GM23338 (cell line): ENCODE data around the gene IL11RA. TPM values are rescaled to one million over a fixed set of nuclear protein-coding genes. Genes with fewer than 3 reads are reported as not detected.

Source experiments
- ATAC-seq: fragments of 200-7000 bp; cut with Tn5 transposase; 3 replicates; pipeline ENCODE4 v1.9.1; 2020
- DNase-seq: peaks from one replicate; pipeline ENCODE4 v3.0.0-alpha.2; 2015; ENCODE audit warnings: low spot score
- H2AFZ ChIP-seq: fragments of 200-600 bp; sonication (generic); 2 replicates; pipeline ENCODE4 v1.8.0; 2016; ENCODE audit warnings: antibody characterized with exemption, mild to moderate bottlenecking, moderate library complexity
- H3F3A ChIP-seq: fragments of 200-600 bp; sonication (generic); replicated peaks from 2 replicates; pipeline ENCODE4 v1.8.0; 2017; ENCODE audit warnings: antibody characterized with exemption, mixed run types, low read depth
- H3K27ac ChIP-seq: fragments of 200-600 bp; sonication (generic); 2 replicates; pipeline ENCODE4 v1.6.1; 2016; ENCODE audit warnings: low read depth
- H3K27me3 ChIP-seq: fragments of 200-600 bp; sonication (generic); 2 replicates; pipeline ENCODE4 v1.8.0; 2016; ENCODE audit warnings: mild to moderate bottlenecking, mixed run types, moderate library complexity; ENCODE audit not compliant: insufficient read depth
- H3K36me3 ChIP-seq: fragments of 200-600 bp; sonication (generic); 2 replicates; pipeline ENCODE4 v1.8.0; 2016; ENCODE audit warnings: mild to moderate bottlenecking; ENCODE audit not compliant: insufficient read depth
- H3K4me1 ChIP-seq: fragments of 200-600 bp; sonication (generic); 2 replicates; pipeline ENCODE4 v1.8.0; 2016; ENCODE audit warnings: mild to moderate bottlenecking, moderate library complexity; ENCODE audit not compliant: insufficient read depth
- H3K4me2 ChIP-seq: fragments of 200-600 bp; sonication (generic); 2 replicates; pipeline ENCODE4 v1.7.1; 2017; ENCODE audit warnings: mixed run types
- H3K4me3 ChIP-seq: fragments of 200-600 bp; sonication (generic); 2 replicates; pipeline ENCODE4 v1.6.1; 2016; ENCODE audit warnings: mixed run types
- H3K79me2 ChIP-seq: fragments of 200-600 bp; sonication (generic); replicated peaks from 2 replicates; pipeline ENCODE4 v1.8.0; 2017; ENCODE audit warnings: mild to moderate bottlenecking; ENCODE audit not compliant: insufficient read depth
- H3K9me2 ChIP-seq: fragments of 200-600 bp; sonication (generic); 2 replicates; pipeline ENCODE4 v1.8.0; 2017; ENCODE audit not compliant: insufficient read depth
- H4K20me1 ChIP-seq: fragments of 200-600 bp; sonication (generic); replicated peaks from 2 replicates; pipeline ENCODE4 v1.8.0; 2017; ENCODE audit warnings: mild to moderate bottlenecking; ENCODE audit not compliant: insufficient read depth
- H3K27ac Mint-ChIP-seq: 2 replicates; pipeline ENCODE4 v1.8.0; 2020; ENCODE audit warnings: inconsistent platforms, mild to moderate bottlenecking, moderate library complexity, mixed read lengths
- H3K27me3 Mint-ChIP-seq: 3 replicates; pipeline ENCODE4 v1.8.0; 2022; ENCODE audit warnings: low read depth, mild to moderate bottlenecking, moderate library complexity, mixed read lengths, inconsistent platforms; ENCODE audit not compliant: insufficient read depth, poor library complexity
- H3K36me3 Mint-ChIP-seq: 3 replicates; pipeline ENCODE4 v1.8.0; 2021; ENCODE audit warnings: low read depth, mild to moderate bottlenecking, inconsistent platforms, moderate library complexity, mixed read lengths
- H3K4me1 Mint-ChIP-seq: 3 replicates; pipeline ENCODE4 v1.8.0; 2020; ENCODE audit warnings: mild to moderate bottlenecking, inconsistent platforms, mixed read lengths
- H3K4me3 Mint-ChIP-seq: 3 replicates; pipeline ENCODE4 v1.8.0; 2021; ENCODE audit warnings: moderate library complexity, mild to moderate bottlenecking, inconsistent platforms, mixed read lengths
- H3K9me3 Mint-ChIP-seq: 3 replicates; pipeline ENCODE4 v1.8.0; 2020; ENCODE audit warnings: moderate library complexity, mild to moderate bottlenecking, inconsistent platforms, mixed read lengths
- CREB1 ChIP-seq: fragments of 250-450 bp; sonication (Bioruptor Pico); IDR thresholded peaks from 2 replicates; pipeline ENCODE4 v1.5.0; 2020; ENCODE audit warnings: low read depth, mild to moderate bottlenecking, moderate library complexity
- CTCF ChIP-seq, 2 experiments: fragments of 200-600 bp in 1 of 2; sonication (generic) in 1 of 2; conservative IDR thresholded peaks; 2 replicates each; pipeline versions ENCODE4 v1.5.1 to v1.6.1; 2016 to 2017; ENCODE audit warnings: antibody characterized with exemption in 2 of 2, low read depth in 2 of 2, mild to moderate bottlenecking in 2 of 2, moderate library complexity in 1 of 2
- ZNF462 ChIP-seq: fragments of 250-450 bp; sonication (Bioruptor Pico); IDR thresholded peaks from 2 replicates; pipeline ENCODE4 v1.5.0; 2020; ENCODE audit warnings: mild to moderate bottlenecking, moderate library complexity
- polyA plus RNA-seq: library from polyadenylated mRNA; unstranded; fragments of >200 nt; fragmentation: Nextera tagmentation; extraction: Ambion mirVana; gene quantifications from 2 replicates; pipeline ENCODE4 v1.2.1, GENCODE V29; 2016
- total RNA-seq: library from RNA; depleted of rRNA; stranded (reverse); fragments of >200 nt; shearing (Covaris generic); gene quantifications from 2 replicates; pipeline ENCODE4 v1.2.3, GENCODE V29; 2014

The IL11RA gene
- total and polyA plus RNA-seq, 2 experiments from 2014 or later = 3.1 to 5.8 TPM

- TF ChIP-seq ZNF462 (CRISPR knock-in tag) = no peak
Observed at GRCh38 chr9:34610434-34611206, 41.4 kb upstream of the IL11RA start (continued).

- ATAC-seq (peak; percentile 17), DNase-seq (no peak)
- Histone ChIP-seq H3K27ac (no peak overlapping the region), H3K4me1 (peaks cover 7% of the 10 kb centered on the region; the same call in 1 of the 2 replicates), H3K36me3 (no peaks in the 10 kb centered on the region), H2AFZ (peak overlapping the region; percentile 95), H3K4me3 (peak overlapping the region; percentile 86), H4K20me1 (no peaks in the 10 kb centered on the region), H3K4me2 (peak overlapping the region; percentile 94), H3K27me3 (peaks cover 5% of the 10 kb centered on the region), H3F3A (0 out of 2 replicates have a peak, but pooled peaks cover 3% of the 10 kb centered on the region), H3K9me2 (no peaks in the 10 kb centered on the region), H3K79me2 (no peaks in the 10 kb centered on the region)
- Mint-ChIP-seq H3K4me3 (peak overlapping the region; percentile 93), H3K4me1 (peaks cover 11% of the 10 kb centered on the region), H3K27ac (peak overlapping the region; percentile 94), H3K27me3 (peaks cover 19% of the 10 kb centered on the region), H3K36me3 (no peaks in the 10 kb centered on the region), H3K9me3 (no peaks in the 10 kb centered on the region)
- TF ChIP-seq CREB1 (CRISPR knock-in tag) (no peak), CTCF (conservative IDR thresholded peaks at IDR 0.05; ENCODE audit: low read depth in 2 of 2) (peak in 1 of 2 experiments; percentile 21; a peak in 1 of 4 replicates)
Observed at GRCh38 chr9:34611251-34611810, 40.7 kb upstream of the IL11RA start.
